Adrenal gland (tissue), 12 donors: ENCODE measurements around the gene HP. TPM values are rescaled to one million over a fixed set of nuclear protein-coding genes. Genes with fewer than 3 reads are reported as not detected.
"Not testable (repeated sequence)": the region's sequence is repeated elsewhere in the genome, so short reads cannot be mapped to it uniquely, and the experiment has no call there.

Experiments used
- DNase-seq, 7 donors: peaks; one replicate each; pipeline ENCODE4 v3.0.0-alpha.2; 2019 to 2020
- H3K27ac ChIP-seq, 5 donors: fragments of 200-600 bp; sonication (generic) in 4 of 5; 1 replicate in 3 of 5; 2 replicates in 2 of 5; pipeline versions ENCODE4 v1.5.1 to v1.8.0; 2016 to 2020; ENCODE audit warnings: mild to moderate bottlenecking in 1 of 5
- H3K27me3 ChIP-seq: fragments of 200-600 bp; 2 replicates; pipeline ENCODE4 v1.8.0; 2021
- H3K36me3 ChIP-seq, 2 donors: fragments of 200-600 bp; replicated peaks in 1 of 2; 1 replicate in 1 of 2; 2 replicates in 1 of 2; pipeline versions ENCODE4 v1.5.1 to v1.8.0; 2018 to 2022
- H3K4me1 ChIP-seq, 2 donors: fragments of 200-600 bp; replicated peaks in 1 of 2; 1 replicate in 1 of 2; 2 replicates in 1 of 2; pipeline versions ENCODE4 v1.5.1 to v1.8.0; 2018 to 2021
- H3K4me3 ChIP-seq, 4 donors: fragments of 200-600 bp; sonication (generic) in 3 of 4; one replicate each; pipeline ENCODE4 v1.5.1; 2016 to 2018
- H3K9me3 ChIP-seq, 3 donors: fragments of 200-600 bp; sonication (generic) in 1 of 3; replicated peaks in 1 of 3; 1 replicate in 2 of 3; 2 replicates in 1 of 3; pipeline versions ENCODE4 v1.5.1 to v1.8.0; 2016 to 2021
- CTCF ChIP-seq, 6 experiments: fragments of 450-650 bp in 4 of 6; fragments of 200-600 bp in 2 of 6; sonication (generic) in 1 of 6; IDR thresholded peaks; 1 replicate in 5 of 6; 2 replicates in 1 of 6; pipeline versions ENCODE4 v1.5.1 to v1.8.0; 2016 to 2021; ENCODE audit warnings: antibody characterized with exemption in 6 of 6, mild to moderate bottlenecking in 2 of 6, moderate library complexity in 1 of 6
- POLR2A ChIP-seq, 2 donors: fragments of 450-650 bp; IDR thresholded peaks; one replicate each; pipeline ENCODE4 v1.6.1; 2017; ENCODE audit warnings: antibody characterized with exemption in 2 of 2, mild to moderate bottlenecking in 2 of 2, moderate library complexity in 1 of 2
- WGBS, 4 donors: extraction: QIAGEN DNeasy Blood & Tissue Kit in 2 of 4; methylation state at CpG; one replicate each; pipeline versions ENCODE4 v1.1.5 to v1.1.7; 2013 to 2017; 5-methylcytosine and 5-hydroxymethylcytosine counted together
- intact Hi-C, 2 donors: fragments of 100-400 bp; cut with DNase I; formaldehyde crosslinking; loops; one replicate each; pipeline versions ENCODE4 v1.14.1 to v1.15.0; 2022 to 2023
- polyA plus RNA-seq, 3 donors: library from polyadenylated mRNA; stranded (reverse); fragments of 200-250 nt in 2 of 3; fragments of 350-450 nt in 1 of 3; fragmentation: Illumina TruSeq in 1 of 3; extraction: RNeasy Lipid Tissue Mini Kit (QIAGEN cat#74804) in 1 of 3; gene quantifications; one replicate each; pipeline ENCODE4 v1.2.3, GENCODE V29; 2013 to 2014
- total RNA-seq, 9 donors: library from RNA; depleted of rRNA in 4 of 9; stranded (reverse); fragments of >200 nt in 4 of 9; fragments of 120-200 nt in 1 of 9; fragmentation: NEBNext Ultra II Directional in 1 of 9; extraction: Animal tissue kit (Norgen Biotek cat#: 25700) in 1 of 9; gene quantifications; one replicate each; pipeline versions ENCODE4 v1.1.0 to v1.2.4, GENCODE V29; 2013 to 2023
- donor health status: healthy with polysubstance abuse.
- donor health status: Bipolar disorder and iron deficiency.
- donor health status: DM: yes; HTN: yes; CAD: no.
- donor health status: DM: no; HTN: no; CAD: no.
- donor health status: DM: no; HTN: no; CAD: no.
- donor health status: DM: yes; HTN: yes; CAD: no.

Gene HP
- total and polyA plus RNA-seq, 12 donors, result 0.28 to 113 (median 9.9) TPM

- Histone ChIP-seq H3K9me3 (no peaks in the 10 kb centered on the region), H3K36me3 (no peaks in the 10 kb centered on the region), H3K4me3 (no peak overlapping the region), H3K27ac (no peak overlapping the region), H3K4me1 (no peaks in the 10 kb centered on the region), H3K27me3 (no peaks in the 10 kb centered on the region)
- no peak for DNase-seq
- TF ChIP-seq POLR2A (IDR thresholded peaks at IDR 0.05) (no peak), CTCF (IDR thresholded peaks at IDR 0.05) (no peak)
- intact Hi-C loops, result no loop called here
Observed at GRCh38 chr16:72049110-72049509, 5.2 kb upstream of the HP start.

GRCh38 chr16:72050769-72051464 lies 3.4 kb upstream of the HP start:
- H3K36me3 ChIP-seq, result no peaks in the 10 kb centered on the region
- TF ChIP-seq POLR2A (IDR thresholded peaks at IDR 0.05), result no peak
- TF ChIP-seq CTCF (IDR thresholded peaks at IDR 0.05), result no peak
- 75 to 83% (median 75%) methylated on average over 4 of the region's 4 CpGs for WGBS, 4 donors
- no peaks in the 10 kb centered on the region for H3K4me1 ChIP-seq
- intact Hi-C loops, result no loop called here
- H3K9me3 ChIP-seq, result no peaks in the 10 kb centered on the region
- no peak overlapping the region for H3K4me3 ChIP-seq
- H3K27me3 ChIP-seq, result no peaks in the 10 kb centered on the region
- no peak for DNase-seq
- no peak overlapping the region for H3K27ac ChIP-seq

DNA sequence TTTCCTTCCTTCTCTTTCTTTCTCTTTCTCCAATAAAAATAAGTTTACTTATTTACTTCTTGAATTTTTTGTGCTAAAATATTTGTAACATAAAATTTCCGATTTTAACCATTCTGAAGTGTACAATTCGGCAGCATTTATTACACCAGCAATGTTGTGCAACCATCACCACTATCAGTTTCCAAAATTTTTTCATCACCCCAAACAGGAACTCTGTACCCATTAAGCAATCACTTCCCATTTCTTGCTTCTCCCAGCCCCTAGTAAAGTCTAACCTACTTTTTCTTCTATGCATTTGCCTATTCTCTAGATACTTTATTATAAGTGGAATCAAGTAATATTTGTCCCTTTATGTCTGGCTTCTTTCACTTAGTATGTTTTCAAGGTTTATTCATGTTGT lies 2.5 kb upstream of the HP start:
- no peaks in the 10 kb centered on the region for H3K36me3 ChIP-seq
- no peak overlapping the region for H3K27ac ChIP-seq
- WGBS, 4 donors, result 59 to 77% (median 63%) methylated on average over 2 of the region's 2 CpGs
- H3K27me3 ChIP-seq, result no peaks in the 10 kb centered on the region
- H3K4me1 ChIP-seq, result no peaks in the 10 kb centered on the region
- H3K9me3 ChIP-seq, result no peaks in the 10 kb centered on the region
- H3K4me3 ChIP-seq, result no peak overlapping the region
- intact Hi-C loops, result no loop called here
- TF ChIP-seq POLR2A (IDR thresholded peaks at IDR 0.05) (no peak), CTCF (IDR thresholded peaks at IDR 0.05) (no peak)
- DNase-seq, result no peak

GRCh38 chr16:72055911-72056310 lies 1.6 kb downstream of the HP start:
- no peaks in the 10 kb centered on the region for H3K4me1 ChIP-seq
- no peak for TF ChIP-seq POLR2A (IDR thresholded peaks at IDR 0.05)
- TF ChIP-seq CTCF (IDR thresholded peaks at IDR 0.05), result no peak
- H3K4me3 ChIP-seq, result no peak overlapping the region
- H3K27ac ChIP-seq, result no peak overlapping the region
- H3K27me3 ChIP-seq, result no peaks in the 10 kb centered on the region
- WGBS, 4 donors, result 79 to 95% (median 81%) methylated on average over 4 of the region's 4 CpGs
- intact Hi-C loops, result no loop called here
- no peak for DNase-seq
- H3K9me3 ChIP-seq, result no peaks in the 10 kb centered on the region
- H3K36me3 ChIP-seq, result no peaks in the 10 kb centered on the region

DNA sequence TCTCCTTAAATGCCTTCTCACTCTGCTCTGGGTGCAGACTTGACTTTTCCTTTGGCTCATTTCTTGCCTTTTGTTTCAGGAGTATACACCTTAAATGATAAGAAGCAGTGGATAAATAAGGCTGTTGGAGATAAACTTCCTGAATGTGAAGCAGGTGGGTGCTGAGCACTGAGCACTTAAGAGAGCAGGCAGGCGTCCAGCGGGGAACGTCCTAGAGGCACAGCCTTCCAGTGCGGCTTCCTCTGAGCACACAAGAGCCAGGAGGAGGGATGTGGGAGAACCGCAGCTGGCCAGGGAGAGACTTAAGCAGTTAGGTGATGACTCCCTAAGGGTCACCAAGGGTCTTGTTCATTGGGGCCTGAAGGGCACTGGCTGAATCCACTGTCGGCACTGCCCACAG lies 3.0 kb downstream of the HP start:
- DNase-seq, H3K4me3 ChIP-seq, H3K27ac ChIP-seq, H3K27me3 ChIP-seq, intact Hi-C loops, H3K9me3 ChIP-seq, H3K36me3 ChIP-seq, H3K4me1 ChIP-seq: not testable (repeated sequence)
- WGBS, 4 donors, result 60 to 75% methylated on average over 1 to 2 of the region's 6 CpGs; no CpG with 5 or more reads in 2 of the 4 donors

DNA sequence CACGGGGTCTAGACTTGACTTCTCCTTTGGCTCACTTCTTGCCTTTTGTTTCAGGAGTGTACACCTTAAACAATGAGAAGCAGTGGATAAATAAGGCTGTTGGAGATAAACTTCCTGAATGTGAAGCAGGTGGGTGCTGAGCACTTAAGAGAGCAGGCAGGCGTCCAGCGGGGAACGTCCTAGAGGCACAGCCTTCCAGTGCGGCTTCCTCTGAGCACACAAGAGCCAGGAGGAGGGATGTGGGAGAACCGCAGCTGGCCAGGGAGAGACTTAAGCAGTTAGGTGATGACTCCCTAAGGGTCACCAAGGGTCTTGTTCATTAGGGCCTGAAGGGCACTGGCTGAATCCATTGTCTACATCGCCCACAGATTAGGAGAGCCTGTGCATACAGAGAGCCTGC lies 4.8 kb downstream of the HP start:
- H3K27ac ChIP-seq, H3K4me3 ChIP-seq, H3K4me1 ChIP-seq, H3K27me3 ChIP-seq, DNase-seq, intact Hi-C loops, H3K36me3 ChIP-seq, H3K9me3 ChIP-seq: not testable (repeated sequence)
- WGBS, 4 donors, result 80 to 87% (median 84%) methylated on average over 5 to 7 of the region's 7 CpGs
